Activated naive CD8-positive, alpha-beta T cell (primary cell): ENCODE results near the gene CCDC148.

Experiments used
- H3K27ac Mint-ChIP-seq: one replicate; pipeline ENCODE4 v1.8.0; 2021; ENCODE audit warnings: mixed read lengths
- H3K27me3 Mint-ChIP-seq: one replicate; pipeline ENCODE4 v1.8.0; 2021; ENCODE audit warnings: mixed read lengths
- H3K36me3 Mint-ChIP-seq: one replicate; pipeline ENCODE4 v1.8.0; 2021; ENCODE audit warnings: mixed read lengths
- H3K4me1 Mint-ChIP-seq: one replicate; pipeline ENCODE4 v1.8.0; 2021; ENCODE audit warnings: low read depth, mixed read lengths
- H3K4me3 Mint-ChIP-seq: one replicate; pipeline ENCODE4 v1.8.0; 2021; ENCODE audit warnings: mild to moderate bottlenecking, mixed read lengths
- H3K9me3 Mint-ChIP-seq: one replicate; pipeline ENCODE4 v1.8.0; 2021; ENCODE audit warnings: low read depth, mixed read lengths

Gene CCDC148

GRCh38 chr2:158221063-158222020 lies 235.2 kb downstream of the CCDC148 start:
- Mint-ChIP-seq H3K36me3 (no peaks in the 10 kb centered on the region), H3K27ac (no peak overlapping the region), H3K4me1 (no peaks in the 10 kb centered on the region), H3K9me3 (no peaks in the 10 kb centered on the region), H3K27me3 (peaks cover 5% of the 10 kb centered on the region), H3K4me3 (no peak overlapping the region)

DNA sequence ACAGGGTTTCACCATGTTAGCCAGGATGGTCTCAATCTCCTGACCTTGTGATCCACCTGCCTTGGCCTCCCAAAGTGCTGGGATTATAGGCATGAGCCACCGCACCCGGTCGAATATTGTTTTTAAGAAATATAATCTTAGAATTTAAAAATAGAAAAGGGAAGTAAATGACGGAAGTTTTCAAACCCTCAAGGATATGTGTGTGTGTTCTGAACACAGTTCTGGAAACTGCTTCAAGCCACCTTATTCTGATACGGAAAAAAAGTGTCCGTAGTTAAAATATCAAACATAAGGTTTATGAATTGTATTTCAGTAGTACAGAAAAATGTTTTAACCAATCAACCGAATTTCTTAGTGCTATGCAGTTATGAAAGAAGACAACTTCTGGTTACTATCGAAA lies 239.0 kb downstream of the CCDC148 start:
- no peak overlapping the region for H3K27ac Mint-ChIP-seq
- peaks cover 11% of the 10 kb centered on the region for H3K4me1 Mint-ChIP-seq
- H3K36me3 Mint-ChIP-seq, result no peaks in the 10 kb centered on the region
- H3K4me3 Mint-ChIP-seq, result no peak overlapping the region
- H3K9me3 Mint-ChIP-seq, result no peaks in the 10 kb centered on the region
- peaks cover 3% of the 10 kb centered on the region for H3K27me3 Mint-ChIP-seq

DNA sequence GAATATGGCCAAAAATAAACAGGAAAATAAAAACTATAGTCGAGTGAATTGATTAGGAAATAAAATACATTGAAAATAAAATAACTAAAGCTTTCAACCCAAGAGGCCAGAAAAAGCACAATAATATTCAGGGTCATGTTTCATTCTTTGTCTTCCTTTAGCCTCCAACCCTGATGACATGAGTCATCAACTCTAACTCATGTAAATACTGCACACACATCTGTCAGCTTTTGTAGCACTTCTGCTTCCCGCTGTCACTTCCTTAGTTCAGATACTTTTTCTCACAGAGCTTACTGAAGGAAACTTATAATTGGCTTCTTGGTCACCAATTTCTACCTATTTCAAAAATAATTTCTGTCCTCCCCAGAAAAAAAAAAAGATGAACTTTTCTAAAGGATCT lies 242.1 kb downstream of the CCDC148 start:
- Mint-ChIP-seq H3K4me1 (peaks cover 11% of the 10 kb centered on the region), H3K27me3 (no peaks in the 10 kb centered on the region), H3K36me3 (no peaks in the 10 kb centered on the region), H3K9me3 (no peaks in the 10 kb centered on the region), H3K4me3 (no peak overlapping the region), H3K27ac (no peak overlapping the region)

DNA sequence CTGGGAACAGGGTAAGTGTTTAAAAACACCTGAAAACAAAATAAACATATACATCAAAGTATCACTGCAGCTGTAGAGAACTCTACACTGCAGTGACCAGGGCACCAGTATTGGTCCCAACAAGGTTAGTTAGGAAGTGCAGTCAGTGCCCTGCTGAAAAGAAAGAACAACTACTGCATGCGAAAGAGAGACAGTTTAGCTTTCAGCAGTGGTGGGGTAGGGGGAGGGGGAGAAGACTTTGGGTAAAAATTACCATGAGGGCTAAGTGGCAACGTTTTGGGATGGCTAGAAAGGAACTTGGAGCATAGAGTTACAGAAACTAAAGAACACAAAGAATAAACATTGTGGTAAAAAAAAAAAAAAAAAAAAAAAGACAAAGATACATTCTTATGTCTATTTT lies 242.8 kb downstream of the CCDC148 start:
- no peaks in the 10 kb centered on the region for H3K27me3 Mint-ChIP-seq
- H3K4me3 Mint-ChIP-seq, result no peak overlapping the region
- peaks cover 11% of the 10 kb centered on the region for H3K4me1 Mint-ChIP-seq
- no peaks in the 10 kb centered on the region for H3K9me3 Mint-ChIP-seq
- H3K27ac Mint-ChIP-seq, result no peak overlapping the region
- H3K36me3 Mint-ChIP-seq, result no peaks in the 10 kb centered on the region

GRCh38 chr2:158212301-158212700 lies 244.3 kb downstream of the CCDC148 start:
- H3K36me3 Mint-ChIP-seq, result no peaks in the 10 kb centered on the region
- H3K4me1 Mint-ChIP-seq, result peaks cover 11% of the 10 kb centered on the region
- no peaks in the 10 kb centered on the region for H3K27me3 Mint-ChIP-seq
- no peaks in the 10 kb centered on the region for H3K9me3 Mint-ChIP-seq
- H3K27ac Mint-ChIP-seq, result no peak overlapping the region
- no peak overlapping the region for H3K4me3 Mint-ChIP-seq

DNA sequence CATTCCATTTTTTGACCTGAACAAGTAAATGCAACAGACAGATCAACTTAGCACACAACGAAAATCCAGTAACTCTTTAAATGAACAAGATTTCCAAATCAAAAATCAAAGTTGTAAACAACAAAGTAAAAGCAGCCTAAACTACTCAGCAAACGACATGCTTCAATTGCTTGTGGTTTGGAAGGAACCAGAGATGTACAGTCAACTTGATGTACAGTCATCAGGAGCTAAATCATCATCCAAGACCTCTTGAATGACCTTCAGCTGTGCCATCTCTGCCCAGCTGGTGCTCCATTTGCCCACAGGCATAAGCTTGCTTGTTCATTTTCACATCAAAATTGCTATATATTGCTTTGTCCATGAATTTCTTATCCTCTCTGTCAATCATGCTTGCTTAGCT lies 245.1 kb downstream of the CCDC148 start:
- no peak overlapping the region for H3K4me3 Mint-ChIP-seq
- no peaks in the 10 kb centered on the region for H3K36me3 Mint-ChIP-seq
- H3K27me3 Mint-ChIP-seq, result no peaks in the 10 kb centered on the region
- no peaks in the 10 kb centered on the region for H3K9me3 Mint-ChIP-seq
- H3K4me1 Mint-ChIP-seq, result peaks cover 11% of the 10 kb centered on the region
- no peak overlapping the region for H3K27ac Mint-ChIP-seq

- H3K36me3 Mint-ChIP-seq, result no peaks in the 10 kb centered on the region
- H3K9me3 Mint-ChIP-seq, result no peaks in the 10 kb centered on the region
- no peaks in the 10 kb centered on the region for H3K4me1 Mint-ChIP-seq
- peaks cover 3% of the 10 kb centered on the region for H3K27me3 Mint-ChIP-seq
- H3K27ac Mint-ChIP-seq, result no peak overlapping the region
- no peak overlapping the region for H3K4me3 Mint-ChIP-seq
These were observed 249.2 kb downstream of the CCDC148 start for GRCh38 chr2:158207354-158207753.

DNA sequence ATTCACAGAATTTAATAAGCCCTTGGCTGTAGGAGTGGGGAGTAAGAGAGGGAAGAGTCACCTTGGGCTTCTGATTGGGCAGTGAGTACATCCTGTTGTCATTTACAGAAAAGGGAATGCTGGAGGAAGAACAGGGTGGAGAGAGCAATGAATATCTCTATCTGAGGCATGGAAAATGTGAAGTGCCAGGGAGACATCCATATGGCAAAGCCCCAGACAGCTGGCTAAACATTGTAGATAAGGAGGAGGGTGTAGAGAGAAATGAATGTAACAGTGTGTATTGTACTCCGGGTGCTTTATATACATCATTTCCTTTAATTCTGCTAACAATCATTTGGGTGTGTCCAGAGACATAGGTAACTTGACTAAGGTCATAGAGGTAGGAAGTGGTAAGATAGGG lies 251.3 kb downstream of the CCDC148 start:
- Mint-ChIP-seq H3K27me3 (peaks cover 4% of the 10 kb centered on the region), H3K36me3 (no peaks in the 10 kb centered on the region), H3K9me3 (no peaks in the 10 kb centered on the region), H3K4me1 (no peaks in the 10 kb centered on the region), H3K4me3 (no peak overlapping the region), H3K27ac (no peak overlapping the region)

- no peak overlapping the region for H3K27ac Mint-ChIP-seq
- H3K4me3 Mint-ChIP-seq, result no peak overlapping the region
- H3K4me1 Mint-ChIP-seq, result no peaks in the 10 kb centered on the region
- H3K27me3 Mint-ChIP-seq, result peaks cover 6% of the 10 kb centered on the region
- H3K9me3 Mint-ChIP-seq, result no peaks in the 10 kb centered on the region
- H3K36me3 Mint-ChIP-seq, result no peaks in the 10 kb centered on the region
These were observed 251.8 kb downstream of the CCDC148 start for GRCh38 chr2:158204741-158205165.

GRCh38 chr2:158202161-158202815 lies 254.3 kb downstream of the CCDC148 start:
- no peak overlapping the region for H3K27ac Mint-ChIP-seq
- no peaks in the 10 kb centered on the region for H3K4me1 Mint-ChIP-seq
- H3K36me3 Mint-ChIP-seq, result no peaks in the 10 kb centered on the region
- H3K27me3 Mint-ChIP-seq, result peaks cover 10% of the 10 kb centered on the region
- no peak overlapping the region for H3K4me3 Mint-ChIP-seq
- no peaks in the 10 kb centered on the region for H3K9me3 Mint-ChIP-seq

DNA sequence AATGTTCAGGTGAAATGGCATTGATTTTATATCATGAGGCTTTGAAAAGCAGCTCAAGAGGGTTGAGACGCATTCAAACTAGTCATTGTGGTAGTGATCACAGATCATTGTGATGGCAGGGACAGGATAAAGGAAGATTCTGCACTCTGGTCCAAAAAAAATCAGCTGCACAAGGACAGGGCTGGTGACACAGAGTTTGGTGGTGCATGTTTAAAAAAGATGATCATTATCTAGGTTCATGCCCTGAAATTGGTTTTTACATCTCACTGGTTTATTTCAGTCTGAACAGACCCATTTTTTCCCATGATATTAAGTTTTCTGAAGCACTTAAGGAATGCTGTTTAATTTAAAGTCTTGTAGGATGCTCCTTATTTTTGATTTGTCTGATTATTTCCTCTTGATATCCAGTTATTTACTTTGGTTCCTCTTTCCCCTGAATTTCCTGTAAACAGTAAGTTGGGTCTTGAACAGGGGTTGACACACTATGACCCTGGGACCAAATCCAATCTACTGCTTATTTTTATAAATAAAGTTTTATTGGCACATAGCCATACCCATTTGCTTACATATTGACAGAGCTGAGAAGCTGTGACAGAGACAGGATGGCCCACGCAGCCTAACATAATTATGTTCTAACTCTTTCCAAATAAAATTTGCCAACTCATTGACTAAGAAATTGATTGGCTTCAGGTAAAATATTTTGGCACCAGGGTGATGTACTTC lies 256.5 kb downstream of the CCDC148 start:
- Mint-ChIP-seq H3K36me3 (no peaks in the 10 kb centered on the region), H3K9me3 (no peaks in the 10 kb centered on the region), H3K27me3 (peaks cover 20% of the 10 kb centered on the region), H3K4me3 (no peak overlapping the region), H3K4me1 (no peaks in the 10 kb centered on the region), H3K27ac (no peak overlapping the region)

DNA sequence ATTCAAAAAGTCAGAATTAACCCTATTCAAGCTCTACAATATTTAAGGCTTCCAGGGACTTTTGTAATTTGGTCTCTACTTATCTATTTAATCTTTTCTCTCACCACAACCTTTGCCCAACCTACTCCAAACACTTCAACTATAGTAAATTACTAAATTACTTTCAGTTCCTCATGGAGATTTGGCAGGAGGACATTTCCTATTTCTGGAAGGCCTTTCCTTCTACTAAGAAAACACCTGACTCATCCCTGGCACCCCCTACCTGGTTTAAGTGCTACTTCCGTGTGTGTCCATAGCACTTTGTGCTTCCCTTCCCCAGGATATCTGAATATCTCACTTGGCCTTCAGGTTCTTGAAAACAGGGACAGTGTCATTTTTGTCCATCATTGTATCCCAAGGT lies 258.6 kb downstream of the CCDC148 start:
- H3K4me1 Mint-ChIP-seq, result peaks cover 5% of the 10 kb centered on the region
- no peak overlapping the region for H3K27ac Mint-ChIP-seq
- no peaks in the 10 kb centered on the region for H3K9me3 Mint-ChIP-seq
- H3K27me3 Mint-ChIP-seq, result peaks cover 23% of the 10 kb centered on the region
- H3K36me3 Mint-ChIP-seq, result no peaks in the 10 kb centered on the region
- no peak overlapping the region for H3K4me3 Mint-ChIP-seq

DNA sequence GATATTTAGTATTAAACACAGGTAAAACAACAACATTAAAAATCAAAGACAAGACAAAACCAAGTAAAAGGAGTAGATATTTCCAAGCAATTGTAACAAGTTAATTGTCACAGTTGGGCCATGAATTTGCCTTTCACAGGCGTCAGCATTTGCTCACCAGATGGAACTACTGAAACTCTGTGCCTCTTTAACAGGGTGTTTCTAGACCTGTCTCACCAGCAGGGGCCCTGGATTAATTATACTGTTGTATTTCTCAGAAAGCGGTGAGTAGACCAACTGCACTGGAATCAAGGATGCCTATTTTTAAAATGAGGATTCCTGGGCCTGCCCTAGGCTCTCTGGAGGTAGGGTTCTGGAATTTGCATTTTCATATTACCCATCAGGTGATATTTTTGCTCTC lies 262.3 kb downstream of the CCDC148 start:
- Mint-ChIP-seq H3K9me3 (no peaks in the 10 kb centered on the region), H3K27ac (no peak overlapping the region), H3K36me3 (no peaks in the 10 kb centered on the region), H3K4me1 (peaks cover 35% of the 10 kb centered on the region), H3K4me3 (no peak overlapping the region), H3K27me3 (peaks cover 22% of the 10 kb centered on the region)

- Mint-ChIP-seq H3K9me3 (no peaks in the 10 kb centered on the region), H3K27ac (no peak overlapping the region), H3K4me1 (peaks cover 35% of the 10 kb centered on the region), H3K36me3 (no peaks in the 10 kb centered on the region), H3K27me3 (peaks cover 19% of the 10 kb centered on the region), H3K4me3 (no peak overlapping the region)
These were observed 263.8 kb downstream of the CCDC148 start for GRCh38 chr2:158192515-158193443.
